22Rv1 (cell line): ENCODE measurements around the gene MRPL19.
A peak's percentile ranks its signal among the peaks of the same experiment; 100 is the strongest.

Experiments used
- H3K27ac ChIP-seq: fragments of 450-650 bp; 2 replicates; pipeline ENCODE4 v1.5.1; 2017
- ZFX ChIP-seq: fragments of 450-650 bp; IDR thresholded peaks from 2 replicates; pipeline ENCODE4 v1.6.1; 2017; ENCODE audit warnings: antibody characterized with exemption, borderline replicate concordance
- TF ChIP-seq, protein P1 (sequence below): fragments of 450-650 bp; IDR thresholded peaks from 2 replicates; pipeline ENCODE4 v1.5.1; 2017; ENCODE audit warnings: mild to moderate bottlenecking

Gene MRPL19

DNA sequence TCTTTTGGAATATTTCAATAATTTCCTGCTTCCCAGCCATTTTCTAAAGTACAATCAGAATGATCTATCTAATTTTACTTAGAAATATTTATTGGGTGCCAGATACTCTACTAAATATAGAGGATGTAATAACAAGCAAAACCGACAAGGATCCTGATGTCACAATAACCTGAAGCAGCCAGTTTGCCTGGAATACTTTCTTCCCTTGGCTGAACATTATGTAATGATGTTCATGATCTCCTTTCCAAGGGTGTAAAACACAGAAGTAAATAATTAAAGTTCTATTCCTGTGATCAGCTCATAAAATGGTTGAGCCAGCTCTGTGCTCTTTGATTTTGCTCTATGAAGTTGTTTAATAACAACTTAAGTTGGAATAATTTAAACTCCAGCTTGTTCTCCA lies 2.6 kb upstream of the MRPL19 start:
- no peak overlapping the region for H3K27ac ChIP-seq
- TF ChIP-seq, protein P1, sequence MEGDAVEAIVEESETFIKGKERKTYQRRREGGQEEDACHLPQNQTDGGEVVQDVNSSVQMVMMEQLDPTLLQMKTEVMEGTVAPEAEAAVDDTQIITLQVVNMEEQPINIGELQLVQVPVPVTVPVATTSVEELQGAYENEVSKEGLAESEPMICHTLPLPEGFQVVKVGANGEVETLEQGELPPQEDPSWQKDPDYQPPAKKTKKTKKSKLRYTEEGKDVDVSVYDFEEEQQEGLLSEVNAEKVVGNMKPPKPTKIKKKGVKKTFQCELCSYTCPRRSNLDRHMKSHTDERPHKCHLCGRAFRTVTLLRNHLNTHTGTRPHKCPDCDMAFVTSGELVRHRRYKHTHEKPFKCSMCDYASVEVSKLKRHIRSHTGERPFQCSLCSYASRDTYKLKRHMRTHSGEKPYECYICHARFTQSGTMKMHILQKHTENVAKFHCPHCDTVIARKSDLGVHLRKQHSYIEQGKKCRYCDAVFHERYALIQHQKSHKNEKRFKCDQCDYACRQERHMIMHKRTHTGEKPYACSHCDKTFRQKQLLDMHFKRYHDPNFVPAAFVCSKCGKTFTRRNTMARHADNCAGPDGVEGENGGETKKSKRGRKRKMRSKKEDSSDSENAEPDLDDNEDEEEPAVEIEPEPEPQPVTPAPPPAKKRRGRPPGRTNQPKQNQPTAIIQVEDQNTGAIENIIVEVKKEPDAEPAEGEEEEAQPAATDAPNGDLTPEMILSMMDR: no peak
- TF ChIP-seq ZFX: no peak

DNA sequence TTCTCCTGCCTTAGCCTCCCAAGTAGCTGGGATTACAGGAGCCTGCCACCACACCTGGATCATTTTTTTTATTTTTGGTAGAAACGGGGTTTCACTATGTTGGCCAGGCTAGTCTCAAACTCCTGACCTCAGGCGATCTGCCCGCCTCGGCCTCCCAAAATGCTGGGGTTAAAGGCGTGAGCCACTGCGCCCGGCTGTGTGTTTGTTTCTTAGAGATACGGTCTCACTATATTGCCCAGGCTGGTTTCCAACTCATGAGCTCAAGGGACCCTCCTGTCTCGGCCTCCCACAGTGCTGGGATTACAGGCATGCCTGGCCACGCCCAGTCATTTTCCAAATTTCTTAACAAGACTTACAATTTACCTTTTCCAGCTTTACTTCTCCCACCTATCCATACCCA lies 940 bp upstream of the MRPL19 start:
- TF ChIP-seq, protein P1: no peak
- no peak for TF ChIP-seq ZFX
- no peak overlapping the region for H3K27ac ChIP-seq

DNA sequence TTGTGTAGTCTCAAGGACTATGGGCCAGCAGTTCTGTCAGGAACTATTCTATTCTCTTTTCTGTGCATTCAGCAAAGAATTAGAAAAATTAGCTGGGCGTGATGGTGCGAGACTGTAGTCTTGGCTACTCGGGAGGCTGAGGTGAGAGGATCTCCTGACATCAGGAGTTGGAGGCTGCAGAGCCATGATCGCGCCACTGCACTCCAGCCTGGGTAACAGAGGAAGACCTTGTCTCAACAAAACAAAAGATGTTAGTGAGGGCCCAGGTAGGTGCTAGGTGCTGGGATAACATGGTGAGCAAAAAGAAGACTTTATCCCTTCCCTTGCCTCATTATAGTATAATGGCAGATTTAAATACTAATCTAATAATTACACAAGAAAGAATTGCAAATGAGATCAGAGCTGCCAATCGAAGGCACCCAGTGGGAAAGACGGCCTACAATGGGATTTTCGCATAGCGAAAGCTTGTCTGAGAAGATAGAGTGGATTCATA lies 447 bp upstream of the MRPL19 start:
- peak overlapping the region; percentile 62 for H3K27ac ChIP-seq
- TF ChIP-seq ZFX: no peak
- TF ChIP-seq, protein P1: no peak

DNA sequence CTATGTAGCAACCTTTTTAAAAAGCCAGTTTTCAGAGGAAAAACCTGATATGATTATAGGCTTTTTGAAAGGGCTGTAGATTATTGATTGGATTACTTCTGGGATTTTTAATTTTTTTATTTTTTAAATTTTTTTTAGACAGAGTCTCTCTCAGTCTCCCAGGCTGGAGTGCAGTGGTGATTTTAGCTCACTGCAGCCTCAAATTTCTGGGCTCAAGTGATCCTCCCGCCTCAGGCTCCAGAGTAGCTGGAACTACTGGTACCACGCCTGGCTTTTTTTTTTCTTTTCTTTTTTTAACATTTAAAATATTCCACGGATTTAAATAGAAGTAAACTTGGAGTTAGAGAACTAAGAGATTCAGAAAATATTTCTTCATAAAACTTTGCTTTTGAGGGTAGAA lies 1.2 kb downstream of the MRPL19 start:
- no peak for TF ChIP-seq ZFX
- TF ChIP-seq, protein P1: no peak
- peak overlapping the region; percentile 62 for H3K27ac ChIP-seq

DNA sequence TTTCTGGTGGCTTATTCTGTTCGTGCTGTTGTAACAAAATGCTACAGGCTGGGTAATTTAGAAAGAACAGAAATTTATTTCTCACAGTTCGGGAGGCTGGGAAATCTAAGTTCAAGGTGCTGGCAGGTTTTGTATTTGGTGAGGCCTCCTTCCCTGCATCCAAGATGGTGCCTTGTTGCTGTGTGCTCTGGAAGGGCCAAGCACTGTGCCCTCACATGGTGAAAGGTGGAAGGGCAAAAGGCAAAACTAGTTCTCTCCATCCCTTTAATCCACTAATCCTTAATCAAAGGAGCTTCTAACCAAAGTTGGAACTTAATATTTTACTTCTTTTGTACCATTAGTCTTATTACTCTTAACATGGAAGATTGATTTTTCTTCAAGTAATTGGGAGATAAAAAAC lies 7.4 kb downstream of the MRPL19 start:
- TF ChIP-seq, protein P1: no peak
- no peak for TF ChIP-seq ZFX
- H3K27ac ChIP-seq: no peak overlapping the region

DNA sequence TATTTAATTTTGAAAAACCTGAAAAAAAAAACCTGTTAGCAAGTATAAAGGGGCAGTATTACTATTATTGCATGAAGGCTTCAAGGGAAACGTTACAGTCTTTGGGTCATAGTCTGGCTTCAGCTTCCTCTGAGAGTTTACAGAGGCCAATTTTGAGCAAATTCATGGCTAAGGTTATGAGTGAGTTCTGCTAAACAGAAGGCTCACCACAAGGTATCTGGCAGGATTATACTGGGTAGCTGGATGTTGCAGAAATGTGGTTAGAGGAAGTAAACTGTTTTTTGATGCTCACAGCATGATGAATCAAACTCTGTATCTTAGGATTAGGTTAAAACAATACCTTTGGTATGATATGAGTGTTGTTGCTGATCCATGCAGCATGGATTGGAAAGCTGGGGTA lies 9.3 kb downstream of the MRPL19 start:
- H3K27ac ChIP-seq: no peak overlapping the region
- TF ChIP-seq, protein P1: no peak
- TF ChIP-seq ZFX: no peak

DNA sequence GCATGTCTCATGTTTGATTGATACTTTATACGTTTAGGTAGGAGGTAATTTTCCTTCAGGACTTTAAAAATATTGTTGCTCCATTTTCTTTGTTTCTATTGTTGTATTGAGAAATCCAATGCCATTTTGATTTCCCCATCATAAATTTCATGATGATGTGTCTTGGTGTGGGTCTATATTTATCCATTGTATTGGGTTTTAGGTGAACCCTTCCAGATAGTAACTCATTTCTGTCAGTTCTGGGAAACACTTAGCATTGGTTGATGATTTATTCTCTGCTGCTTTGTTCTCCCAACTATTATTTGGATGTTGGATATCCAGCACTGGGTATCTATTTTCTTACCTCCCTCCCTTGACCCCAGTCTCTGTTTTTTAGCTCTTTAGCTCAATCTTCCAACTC lies 10.0 kb downstream of the MRPL19 start:
- TF ChIP-seq ZFX: no peak
- TF ChIP-seq, protein P1: no peak
- no peak overlapping the region for H3K27ac ChIP-seq
